ENCODE data around the gene SRP68.

DNA sequence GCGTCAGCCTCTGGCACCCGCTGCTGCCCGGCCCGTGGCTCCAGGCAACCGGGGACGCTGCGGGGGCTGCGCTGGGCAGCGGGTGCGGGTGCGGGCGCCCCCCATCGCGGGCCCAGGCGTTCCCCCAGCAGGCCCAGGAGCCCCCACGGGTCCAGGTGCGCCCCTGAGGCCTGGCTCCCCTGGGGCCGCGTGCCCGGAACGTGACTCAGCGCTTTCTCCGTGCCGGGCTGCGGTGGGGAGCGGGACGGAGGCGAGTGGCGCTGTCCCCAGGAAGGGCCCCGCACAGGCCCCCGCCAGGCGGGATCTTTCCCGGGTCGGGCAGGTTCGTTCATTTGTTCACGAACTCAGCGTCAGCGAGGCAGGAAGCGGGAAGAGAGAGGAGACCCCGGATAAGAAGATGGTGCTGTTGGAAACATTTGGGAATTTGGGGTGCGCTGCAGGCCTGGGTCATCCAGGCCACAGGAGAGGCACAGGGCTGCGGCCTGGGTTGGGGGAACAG is 49.7 kb upstream of the SRP68 start:
- no peak for TF ChIP-seq CTCF (IDR thresholded peaks at IDR 0.05; ENCODE audit: low read length)
- TF ChIP-seq EZH2 (IDR thresholded peaks at IDR 0.05; ENCODE audit: borderline replicate concordance, low read length), result no peak
